Lower lobe of right lung (tissue), 2 donors: ENCODE data around the gene SEPTIN10. TPM values are rescaled to one million over a fixed set of nuclear protein-coding genes. Genes with fewer than 3 reads are reported as not detected.
A peak's percentile ranks its signal among the peaks of the same experiment; 100 is the strongest.

Experiments
- ATAC-seq, 2 donors: fragments of 200-7000 bp; cut with Tn5 transposase; one replicate each; pipeline ENCODE4 v1.9.1; 2020 to 2022; ENCODE audit warnings: mild to moderate bottlenecking in 2 of 2, moderate library complexity in 2 of 2
- DNase-seq: peaks from one replicate; pipeline ENCODE4 v3.0.0-alpha.2; 2020
- H3K27ac ChIP-seq: fragments of 200-600 bp; one replicate; pipeline ENCODE4 v1.8.0; 2022
- H3K27me3 ChIP-seq: fragments of 200-600 bp; one replicate; pipeline ENCODE4 v1.8.0; 2022; ENCODE audit warnings: low read depth
- H3K36me3 ChIP-seq: fragments of 200-600 bp; one replicate; pipeline ENCODE4 v1.8.0; 2022; ENCODE audit warnings: mild to moderate bottlenecking
- H3K4me1 ChIP-seq: fragments of 200-600 bp; one replicate; pipeline ENCODE4 v1.8.0; 2022
- H3K4me3 ChIP-seq: fragments of 200-600 bp; one replicate; pipeline ENCODE4 v1.8.0; 2022; ENCODE audit warnings: mild to moderate bottlenecking
- H3K9me3 ChIP-seq: fragments of 200-600 bp; one replicate; pipeline ENCODE4 v1.8.0; 2022
- CTCF ChIP-seq: fragments of 200-600 bp; IDR thresholded peaks from one replicate; pipeline ENCODE4 v1.8.0; 2022; ENCODE audit warnings: antibody characterized with exemption, mild to moderate bottlenecking
- intact Hi-C: fragments of 100-400 bp; cut with DNase I; formaldehyde crosslinking; loops from one replicate; pipeline ENCODE4 v1.11.0; 2022
- total RNA-seq: library from RNA; stranded (reverse); fragmentation: NEBNext Ultra II Directional; extraction: Animal tissue kit (Norgen Biotek cat#: 25700); gene quantifications from one replicate; pipeline ENCODE4 v1.2.1, GENCODE V29; 2021
- donor health status: DM: no; HTN: yes; CAD: no; lungs with severe emphysema.

The SEPTIN10 gene
- total RNA-seq, 1 donor from 2014 or later = 86.9 TPM

GRCh38 chr2:109611467-109612095 lies 2.2 kb downstream of the SEPTIN10 start:
- ATAC-seq (no peak), DNase-seq (no peak)
- H3K9me3 ChIP-seq = no peaks in the 10 kb centered on the region
- H3K4me3 ChIP-seq = peak overlapping the region; percentile 70
- H3K27ac ChIP-seq = no peak overlapping the region
- H3K4me1 ChIP-seq = peaks cover 48% of the 10 kb centered on the region
- no peaks in the 10 kb centered on the region for H3K36me3 ChIP-seq
- no peaks in the 10 kb centered on the region for H3K27me3 ChIP-seq
- no peak for TF ChIP-seq CTCF
- intact Hi-C loops = no loop called here

- Histone ChIP-seq H3K27me3 (no peaks in the 10 kb centered on the region), H3K4me1 (peaks cover 35% of the 10 kb centered on the region), H3K9me3 (no peaks in the 10 kb centered on the region), H3K36me3 (no peaks in the 10 kb centered on the region), H3K27ac (peak overlapping the region; percentile 9), H3K4me3 (no peak overlapping the region)
- no peak for DNase-seq
- intact Hi-C loops = no loop called here
- no peak for ATAC-seq
- no peak for TF ChIP-seq CTCF
These were observed 4.3 kb downstream of the SEPTIN10 start for GRCh38 chr2:109609352-109610024.

DNA sequence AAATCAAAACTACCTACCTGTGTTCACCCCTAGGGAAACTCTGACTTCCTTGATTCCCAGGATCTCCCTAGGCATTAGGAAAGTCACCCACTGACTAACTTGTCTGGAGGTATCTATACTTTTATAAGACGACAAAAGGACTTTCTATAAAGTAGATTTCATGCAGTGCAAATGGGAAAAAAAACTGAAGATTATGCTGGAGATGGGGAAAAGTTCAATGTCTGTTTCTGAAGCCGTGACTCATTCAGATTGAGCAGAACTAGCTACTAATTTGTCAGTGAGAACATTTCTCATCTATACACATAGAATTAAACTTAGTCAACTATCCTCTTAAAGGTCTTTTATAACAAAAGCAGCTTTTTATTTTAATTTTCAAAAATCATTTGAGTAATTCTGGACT lies 6.0 kb downstream of the SEPTIN10 start:
- peaks cover 35% of the 10 kb centered on the region for H3K4me1 ChIP-seq
- ATAC-seq (no peak), DNase-seq (no peak)
- H3K27ac ChIP-seq = no peak overlapping the region
- no peaks in the 10 kb centered on the region for H3K9me3 ChIP-seq
- no peak for TF ChIP-seq CTCF
- H3K36me3 ChIP-seq = no peaks in the 10 kb centered on the region
- intact Hi-C loops = no loop called here
- H3K27me3 ChIP-seq = no peaks in the 10 kb centered on the region
- H3K4me3 ChIP-seq = no peak overlapping the region

GRCh38 chr2:109604597-109604996 lies 9.2 kb downstream of the SEPTIN10 start:
- Histone ChIP-seq H3K4me3 (no peak overlapping the region), H3K27me3 (no peaks in the 10 kb centered on the region), H3K4me1 (peaks cover 17% of the 10 kb centered on the region), H3K36me3 (no peaks in the 10 kb centered on the region), H3K27ac (no peak overlapping the region), H3K9me3 (no peaks in the 10 kb centered on the region)
- DNase-seq (peak; percentile 78), ATAC-seq (peak; percentile 94 to 95)
- no peak for TF ChIP-seq CTCF
- intact Hi-C loops = no loop called here

DNA sequence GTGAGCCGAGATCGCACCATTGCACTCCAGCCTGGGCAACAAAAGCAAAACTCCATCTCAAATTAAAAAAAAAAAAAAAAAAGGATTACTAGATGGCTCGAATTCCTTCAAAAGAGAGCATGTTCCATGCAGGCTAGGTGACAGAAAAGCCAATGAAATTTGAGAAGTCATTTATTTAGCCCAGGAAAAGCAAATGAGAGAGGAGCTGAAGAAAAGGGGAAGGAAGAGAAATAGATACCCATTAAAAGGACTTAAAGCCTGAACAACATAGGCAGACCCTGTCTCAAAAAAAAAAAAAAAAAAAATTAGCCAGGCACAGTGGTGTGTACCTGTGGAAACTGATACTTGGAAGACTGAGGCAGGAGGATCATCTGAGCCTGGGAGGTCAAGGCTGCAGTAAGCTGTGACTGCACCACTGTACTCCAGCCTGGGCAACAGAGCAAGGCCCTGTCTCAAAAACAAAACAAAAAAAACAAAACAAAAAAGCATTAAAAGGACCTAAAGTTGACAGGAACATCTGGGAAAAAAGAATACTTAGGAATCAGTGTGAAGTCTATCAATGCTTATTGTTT lies 11.1 kb downstream of the SEPTIN10 start:
- no peaks in the 10 kb centered on the region for H3K27me3 ChIP-seq
- H3K9me3 ChIP-seq = no peaks in the 10 kb centered on the region
- TF ChIP-seq CTCF = no peak
- no peaks in the 10 kb centered on the region for H3K36me3 ChIP-seq
- H3K27ac ChIP-seq = no peak overlapping the region
- no peak for DNase-seq
- no peak for ATAC-seq
- intact Hi-C loops = no loop called here
- H3K4me1 ChIP-seq = peaks cover 8% of the 10 kb centered on the region
- H3K4me3 ChIP-seq = no peak overlapping the region
